Ovary (tissue), 9 donors: ENCODE measurements around the gene SLC24A4. TPM values are rescaled to one million over a fixed set of nuclear protein-coding genes. Genes with fewer than 3 reads are reported as not detected.

ENCODE experiments used
- DNase-seq, 5 donors: peaks; one replicate each; pipeline ENCODE4 v3.0.0-alpha.2; 2019 to 2020
- H3K27ac ChIP-seq, 2 donors: fragments of 200-600 bp; one replicate each; pipeline versions ENCODE4 v1.5.1 to v1.8.0; 2019 to 2022
- H3K27me3 ChIP-seq: fragments of 200-600 bp; one replicate; pipeline ENCODE4 v1.8.0; 2022
- H3K36me3 ChIP-seq: fragments of 200-600 bp; sonication (generic); one replicate; pipeline ENCODE4 v1.5.1; 2019
- H3K4me1 ChIP-seq: one replicate; pipeline ENCODE4 v1.8.1; 2013; ENCODE audit warnings: mild to moderate bottlenecking, moderate library complexity; ENCODE audit not compliant: insufficient read depth
- H3K4me3 ChIP-seq: fragments of 200-600 bp; sonication (generic); one replicate; pipeline ENCODE4 v1.5.1; 2017
- H3K9me3 ChIP-seq, 2 donors: fragments of 200-600 bp in 1 of 2; sonication (generic) in 1 of 2; one replicate each; pipeline versions ENCODE4 v1.5.1 to v1.8.1; 2013 to 2019; ENCODE audit warnings: mild to moderate bottlenecking in 1 of 2, moderate library complexity in 1 of 2
- EP300 ChIP-seq: sonication (generic); formaldehyde crosslinking; IDR thresholded peaks from one replicate; pipeline ENCODE4 v1.6.1; 2017; ENCODE audit warnings: antibody characterized with exemption
- POLR2A ChIP-seq: fragments of 450-650 bp; IDR thresholded peaks from one replicate; pipeline ENCODE4 v1.6.1; 2017; ENCODE audit warnings: antibody characterized with exemption, mild to moderate bottlenecking, moderate library complexity
- whole genome bisulfite sequencing, 3 donors: extraction: QIAGEN DNeasy Blood & Tissue Kit in 1 of 3; methylation state at CpG; one replicate each; pipeline versions ENCODE4 v1.1.5 to v1.1.7; 2013 to 2017; 5-methylcytosine and 5-hydroxymethylcytosine counted together
- intact Hi-C, 4 donors: fragments of 100-400 bp; cut with DNase I; formaldehyde crosslinking; loops; one replicate each; pipeline versions ENCODE4 v1.11.0 to v1.15.1; 2022 to 2023
- polyA plus RNA-seq, 2 donors: library from polyadenylated mRNA; stranded (reverse); fragments of 200-250 nt in 1 of 2; fragments of 350-450 nt in 1 of 2; fragmentation: Illumina TruSeq in 1 of 2; extraction: RNeasy Lipid Tissue Mini Kit (QIAGEN cat#74804) in 1 of 2; gene quantifications; one replicate each; pipeline ENCODE4 v1.2.3, GENCODE V29; 2013 to 2014
- total RNA-seq, 7 donors: library from RNA; depleted of rRNA in 2 of 7; stranded (reverse); fragments of >200 nt in 2 of 7; fragmentation: NEBNext Ultra II Directional in 3 of 7; extraction: Animal tissue kit (Norgen Biotek cat#: 25700) in 3 of 7; gene quantifications; one replicate each; pipeline versions ENCODE4 v1.1.0 to v1.2.4, GENCODE V29; 2016 to 2023
- TF ChIP-seq, protein P1 (sequence below), 3 donors: fragments of 450-650 bp in 2 of 3; fragments of 200-600 bp in 1 of 3; IDR thresholded peaks; one replicate each; pipeline versions ENCODE4 v1.5.1 to v1.8.0; 2016 to 2022; ENCODE audit warnings: antibody characterized with exemption in 3 of 3, mild to moderate bottlenecking in 1 of 3
- donor health status: DM: no; HTN: no; CAD: no; lungs with moderate emphysema.
- donor health status: DM: no; HTN: no; CAD: no.
- donor health status: Bipolar disorder and iron deficiency.
- donor health status: DM: yes; HTN: yes; CAD: no.
- donor health status: DM: no; HTN: no; CAD: no.
- donor health status: DM: yes; HTN: yes; CAD: no.

Gene SLC24A4
- total and polyA plus RNA-seq, 9 donors, result 0.10 to 0.98 (median 0.24) TPM

GRCh38 chr14:92472860-92473259, 149.9 kb downstream of the SLC24A4 start:
- H3K4me3 ChIP-seq, result no peak overlapping the region
- WGBS, 3 donors, result 92 to 100% (median 93%) methylated on average over 1 of the region's 1 CpG
- no peak for DNase-seq
- intact Hi-C loops, result no loop called here
- no peaks in the 10 kb centered on the region for H3K27me3 ChIP-seq
- H3K9me3 ChIP-seq, result no peaks in the 10 kb centered on the region
- peaks cover 1% of the 10 kb centered on the region for H3K4me1 ChIP-seq
- no peak for TF ChIP-seq POLR2A
- no peak for TF ChIP-seq EP300
- TF ChIP-seq, protein P1, sequence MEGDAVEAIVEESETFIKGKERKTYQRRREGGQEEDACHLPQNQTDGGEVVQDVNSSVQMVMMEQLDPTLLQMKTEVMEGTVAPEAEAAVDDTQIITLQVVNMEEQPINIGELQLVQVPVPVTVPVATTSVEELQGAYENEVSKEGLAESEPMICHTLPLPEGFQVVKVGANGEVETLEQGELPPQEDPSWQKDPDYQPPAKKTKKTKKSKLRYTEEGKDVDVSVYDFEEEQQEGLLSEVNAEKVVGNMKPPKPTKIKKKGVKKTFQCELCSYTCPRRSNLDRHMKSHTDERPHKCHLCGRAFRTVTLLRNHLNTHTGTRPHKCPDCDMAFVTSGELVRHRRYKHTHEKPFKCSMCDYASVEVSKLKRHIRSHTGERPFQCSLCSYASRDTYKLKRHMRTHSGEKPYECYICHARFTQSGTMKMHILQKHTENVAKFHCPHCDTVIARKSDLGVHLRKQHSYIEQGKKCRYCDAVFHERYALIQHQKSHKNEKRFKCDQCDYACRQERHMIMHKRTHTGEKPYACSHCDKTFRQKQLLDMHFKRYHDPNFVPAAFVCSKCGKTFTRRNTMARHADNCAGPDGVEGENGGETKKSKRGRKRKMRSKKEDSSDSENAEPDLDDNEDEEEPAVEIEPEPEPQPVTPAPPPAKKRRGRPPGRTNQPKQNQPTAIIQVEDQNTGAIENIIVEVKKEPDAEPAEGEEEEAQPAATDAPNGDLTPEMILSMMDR (IDR thresholded peaks at IDR 0.05), result no peak
- H3K36me3 ChIP-seq, result no peaks in the 10 kb centered on the region
- H3K27ac ChIP-seq, result no peak overlapping the region

GRCh38 chr14:92473261-92473968, 150.4 kb downstream of the SLC24A4 start:
- Histone ChIP-seq H3K36me3 (no peaks in the 10 kb centered on the region), H3K9me3 (no peaks in the 10 kb centered on the region), H3K4me1 (peaks cover 1% of the 10 kb centered on the region), H3K27me3 (no peaks in the 10 kb centered on the region), H3K27ac (no peak overlapping the region), H3K4me3 (no peak overlapping the region)
- peak in 2 of 5 donors; percentile 40 to 72 for DNase-seq
- intact Hi-C loops, result no loop called here
- TF ChIP-seq POLR2A (no peak), EP300 (no peak)
- TF ChIP-seq, protein P1 (IDR thresholded peaks at IDR 0.05), result no peak
- 43 to 52% (median 45%) methylated on average over 9 of the region's 9 CpGs for WGBS, 3 donors

DNA sequence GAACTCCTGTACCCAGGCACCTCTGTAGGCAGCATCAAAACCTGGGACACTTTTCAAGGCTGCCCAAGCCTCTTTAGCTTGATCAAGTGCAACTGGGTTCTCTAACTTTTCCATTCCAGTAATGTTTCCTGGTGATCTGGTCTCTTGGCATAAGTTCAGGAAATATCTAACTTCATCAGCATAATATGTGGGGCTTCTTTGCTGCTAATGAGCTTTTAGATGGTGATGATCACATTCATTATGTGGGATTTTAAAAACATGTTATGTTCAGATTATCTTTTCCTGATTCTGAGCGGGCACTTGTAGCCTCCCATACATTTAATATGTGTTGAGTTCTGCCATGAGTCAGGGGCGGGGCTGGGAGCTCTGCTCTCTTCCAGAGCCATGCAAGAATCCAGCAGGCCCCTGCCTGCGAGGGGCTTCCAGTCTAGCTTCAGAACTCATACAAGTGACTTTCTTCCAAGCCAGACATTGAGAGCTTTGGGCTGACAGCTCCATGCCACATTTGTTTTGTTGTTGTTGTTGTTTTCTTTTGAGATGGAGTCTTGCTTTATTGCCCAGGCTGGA, 151.1 kb downstream of the SLC24A4 start:
- Histone ChIP-seq H3K36me3 (no peaks in the 10 kb centered on the region), H3K4me3 (no peak overlapping the region), H3K9me3 (no peaks in the 10 kb centered on the region), H3K4me1 (peaks cover 1% of the 10 kb centered on the region), H3K27me3 (no peaks in the 10 kb centered on the region), H3K27ac (no peak overlapping the region)
- intact Hi-C loops, result no loop called here
- no peak for DNase-seq
- TF ChIP-seq EP300 (no peak), POLR2A (no peak)
- TF ChIP-seq, protein P1 (IDR thresholded peaks at IDR 0.05), result no peak
- 89 to 97% (median 90%) methylated on average over 3 of the region's 3 CpGs for WGBS, 3 donors

GRCh38 chr14:92475037-92475436, 152.1 kb downstream of the SLC24A4 start:
- Histone ChIP-seq H3K27ac (no peak overlapping the region), H3K27me3 (no peaks in the 10 kb centered on the region), H3K4me1 (peaks cover 1% of the 10 kb centered on the region), H3K4me3 (no peak overlapping the region), H3K36me3 (no peaks in the 10 kb centered on the region), H3K9me3 (no peaks in the 10 kb centered on the region)
- no peak for DNase-seq
- 93 to 100% (median 97%) methylated on average over 1 of the region's 1 CpG for WGBS, 3 donors
- TF ChIP-seq POLR2A (no peak), EP300 (no peak)
- intact Hi-C loops, result no loop called here
